Measurements from ENCODE around the gene MYO7A.

Gene MYO7A

DNA sequence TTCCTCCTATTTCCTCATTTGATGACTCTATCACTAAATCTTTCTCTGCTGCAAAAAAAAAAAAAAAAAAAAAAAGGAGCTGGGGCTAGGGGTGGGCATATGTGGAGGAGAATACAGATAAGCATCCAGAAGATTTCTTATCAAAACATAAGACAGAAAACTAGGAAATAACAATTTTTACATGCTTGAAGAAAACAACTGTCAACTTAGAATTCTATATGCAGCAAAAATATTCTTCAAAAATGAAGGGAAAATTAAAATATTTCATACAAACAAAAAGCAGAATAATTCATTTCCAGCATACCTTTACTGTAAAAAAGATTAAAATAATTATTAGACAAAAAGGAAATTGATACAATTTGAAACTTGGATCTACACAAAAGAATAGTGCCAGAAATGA lies 134.8 kb downstream of the MYO7A start:
- Histone ChIP-seq H3K4me1 (ENCODE audit: insufficient read depth, low read length) (no peaks in the 10 kb centered on the region), H3K36me3 (ENCODE audit: insufficient read depth, low read length) (no peaks in the 10 kb centered on the region), H3K27ac (ENCODE audit: low read depth, low read length) (no peak overlapping the region), H3K4me3 (ENCODE audit: low read length) (no peak overlapping the region), H3K9me3 (ENCODE audit: insufficient read depth, low read depth, low read length) (peaks cover 2% of the 10 kb centered on the region; the same call in 1 of the 2 replicates), H3K9ac (ENCODE audit: low read depth, low read length) (no peak overlapping the region), H3K27me3 (ENCODE audit: insufficient read depth, low read length) (no peaks in the 10 kb centered on the region)

All from HUES64 (cell line).